GM18951 (cell line): ENCODE measurements around the gene IL6R.
"Not testable (repeated sequence)": the region's sequence is repeated elsewhere in the genome, so short reads cannot be mapped to it uniquely, and the experiment has no call there.

Experiments used
- POLR2A ChIP-seq: IDR thresholded peaks from 4 replicates; pipeline ENCODE4 v1.6.1; 2011; ENCODE audit warnings: mild to moderate bottlenecking; ENCODE audit not compliant: insufficient read length, insufficient read depth; ENCODE audit errors: extremely low read depth
- in situ Hi-C: fragments of 300-500 bp; cut with MboI; formaldehyde crosslinking; loops from one replicate; pipeline ENCODE4 v1.12.0; 2022; ENCODE audit warnings: low sequenced_read_pairs, mixed read lengths, inconsistent platforms; ENCODE audit not compliant: unreplicated experiment

The IL6R gene

DNA sequence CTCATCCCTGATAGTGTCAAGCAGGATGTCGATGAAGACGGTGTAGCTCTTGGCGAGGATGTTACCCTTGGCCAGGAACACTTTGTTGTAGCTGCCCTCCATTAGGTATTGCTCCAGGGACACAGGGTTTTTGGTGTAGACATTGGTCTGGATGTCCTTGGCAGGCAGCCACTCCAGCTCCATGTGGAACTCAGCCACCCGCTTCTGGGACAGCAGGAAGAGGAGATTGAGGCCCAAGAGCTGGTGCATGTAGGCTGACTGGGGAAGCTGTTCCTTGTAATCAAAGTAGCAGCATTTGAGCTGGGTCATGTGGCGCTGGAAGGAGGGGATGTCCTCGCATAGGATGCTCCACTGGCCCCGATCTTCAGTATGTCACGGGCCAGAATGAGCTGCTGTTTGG lies 9.5 kb downstream of the IL6R start:
- no peak for TF ChIP-seq POLR2A
- in situ Hi-C loops, result no loop called here

DNA sequence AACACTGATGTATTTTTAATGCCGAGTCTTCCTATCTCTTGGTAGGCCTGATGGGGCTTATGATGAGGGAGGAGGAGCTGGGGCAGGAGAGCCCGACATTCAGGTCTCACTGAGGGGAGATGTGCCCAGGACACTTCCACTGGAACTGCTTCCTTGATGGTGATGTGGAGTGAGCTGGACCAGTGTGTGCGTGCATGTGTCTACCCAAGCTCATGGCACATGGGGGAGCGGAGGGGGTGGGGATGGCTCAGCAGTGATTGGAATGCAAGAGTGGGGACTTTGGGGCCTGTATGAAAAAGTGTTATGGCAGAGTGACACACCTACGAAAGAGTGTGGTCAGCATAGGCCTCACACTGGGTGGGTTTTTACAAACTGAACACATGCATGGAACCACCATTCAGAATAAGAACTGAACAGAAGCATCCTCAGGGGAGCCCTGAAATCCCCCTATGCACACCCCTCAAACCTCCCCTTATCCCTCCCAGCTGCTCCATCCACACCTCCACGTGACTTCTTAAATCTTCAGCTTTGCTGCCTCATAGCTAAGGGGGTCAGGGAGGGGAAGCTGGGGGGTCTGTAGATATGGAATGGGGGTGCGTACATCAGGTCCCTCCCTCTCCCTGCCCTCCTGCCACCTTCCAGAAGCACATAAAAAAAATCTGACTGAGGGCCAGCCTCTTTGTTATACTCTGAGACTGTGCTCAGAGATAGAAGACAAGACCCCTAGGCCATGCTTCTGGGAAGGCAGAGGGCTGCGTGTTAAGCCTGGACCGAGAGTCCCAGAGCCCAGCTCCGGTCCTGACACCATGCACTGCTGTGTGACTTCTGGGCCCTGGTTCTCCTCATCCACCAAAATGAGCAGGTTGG lies 11.6 kb downstream of the IL6R start:
- in situ Hi-C loops, result no loop called here
- TF ChIP-seq POLR2A, result no peak

DNA sequence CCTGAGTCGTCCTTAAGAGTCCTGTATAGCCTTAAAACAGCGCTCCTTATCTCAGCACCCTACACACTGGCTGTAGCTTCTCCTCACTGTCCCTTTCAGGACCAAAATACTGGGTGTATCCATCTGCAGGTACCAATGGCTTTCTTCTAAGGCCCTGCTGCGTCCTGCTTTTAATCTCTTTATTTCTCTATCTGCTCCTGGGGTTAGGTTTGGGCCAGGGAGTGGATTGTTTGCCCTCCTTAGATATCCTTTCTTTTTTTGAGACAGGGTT lies 12.1 kb downstream of the IL6R start:
- no peak for TF ChIP-seq POLR2A
- in situ Hi-C loops, result no loop called here

DNA sequence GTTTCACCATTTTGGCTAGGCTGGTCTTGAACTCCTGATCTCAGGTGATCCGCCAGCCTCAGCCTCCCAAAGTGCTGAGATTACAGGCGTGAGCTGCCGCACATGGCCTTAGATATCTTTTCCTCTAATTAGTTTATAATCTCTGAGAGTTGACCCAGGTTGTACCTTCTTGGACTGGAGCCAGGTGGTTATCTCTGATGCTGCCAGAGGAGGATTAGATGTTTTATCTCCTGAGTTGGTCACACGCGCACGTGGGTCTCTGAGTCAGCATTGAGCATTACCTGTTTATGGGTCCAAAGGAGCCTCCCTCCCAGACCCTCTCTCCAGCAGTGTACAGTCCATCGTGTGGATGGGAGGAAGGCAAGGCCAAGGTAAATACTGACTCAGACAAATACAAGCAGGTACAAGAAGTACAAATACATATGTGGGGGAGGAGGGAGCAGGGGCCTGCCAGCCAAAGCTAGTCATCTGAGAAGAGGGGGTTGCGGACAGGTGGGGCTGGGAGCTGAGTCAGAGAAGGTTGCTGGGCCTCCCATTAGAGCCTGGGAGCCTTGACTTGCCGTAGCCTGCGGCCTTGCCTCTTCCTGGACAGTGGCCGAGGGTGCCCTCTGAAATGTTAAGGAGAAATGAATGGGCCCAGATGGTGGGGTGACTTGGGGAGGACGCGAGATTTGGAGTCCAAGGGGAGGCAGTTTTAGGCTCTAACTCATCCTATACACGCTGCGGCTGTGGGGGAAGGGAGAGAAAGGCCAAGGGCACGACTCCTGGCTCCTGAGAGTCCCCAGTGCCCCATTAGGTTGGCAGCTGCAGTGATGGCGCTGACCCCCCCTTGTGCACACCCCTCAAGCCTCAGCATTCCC lies 13.1 kb downstream of the IL6R start:
- no peak for TF ChIP-seq POLR2A
- in situ Hi-C loops, result no loop called here

DNA sequence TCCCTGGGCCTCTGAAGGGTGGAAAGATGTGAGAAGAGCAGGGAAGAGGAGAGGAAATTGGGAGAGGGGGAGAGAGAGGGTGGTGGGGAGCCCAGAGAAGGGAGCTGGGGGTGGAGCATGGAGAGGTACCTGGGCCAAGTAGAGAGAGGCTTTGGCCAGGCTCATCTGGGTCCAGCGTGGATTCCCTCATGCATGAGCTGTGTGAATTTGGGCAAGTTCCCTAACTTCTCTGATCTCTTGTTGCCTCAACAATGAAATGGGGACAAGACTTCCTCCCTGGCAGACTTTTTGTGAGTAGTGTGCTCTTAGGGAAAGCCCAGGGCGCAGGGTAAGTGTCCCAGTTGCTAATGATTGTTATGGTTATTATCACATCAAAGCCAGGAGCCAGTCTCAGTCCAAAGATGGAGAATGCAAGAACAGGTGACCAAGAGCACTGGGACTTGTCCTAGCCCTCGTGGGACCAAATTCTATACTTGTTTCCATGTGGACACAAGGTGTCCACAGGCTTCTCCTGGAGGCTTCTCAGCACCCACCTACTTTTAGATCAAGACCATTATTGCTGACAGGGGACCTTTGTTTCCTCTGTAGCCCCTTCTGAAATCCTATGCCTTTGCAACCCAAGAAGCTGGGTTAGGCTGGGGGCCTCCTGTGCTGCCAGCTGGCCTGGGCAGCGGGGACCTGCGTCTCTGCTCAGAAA lies 13.9 kb downstream of the IL6R start:
- TF ChIP-seq POLR2A, result no peak
- in situ Hi-C loops, result no loop called here

DNA sequence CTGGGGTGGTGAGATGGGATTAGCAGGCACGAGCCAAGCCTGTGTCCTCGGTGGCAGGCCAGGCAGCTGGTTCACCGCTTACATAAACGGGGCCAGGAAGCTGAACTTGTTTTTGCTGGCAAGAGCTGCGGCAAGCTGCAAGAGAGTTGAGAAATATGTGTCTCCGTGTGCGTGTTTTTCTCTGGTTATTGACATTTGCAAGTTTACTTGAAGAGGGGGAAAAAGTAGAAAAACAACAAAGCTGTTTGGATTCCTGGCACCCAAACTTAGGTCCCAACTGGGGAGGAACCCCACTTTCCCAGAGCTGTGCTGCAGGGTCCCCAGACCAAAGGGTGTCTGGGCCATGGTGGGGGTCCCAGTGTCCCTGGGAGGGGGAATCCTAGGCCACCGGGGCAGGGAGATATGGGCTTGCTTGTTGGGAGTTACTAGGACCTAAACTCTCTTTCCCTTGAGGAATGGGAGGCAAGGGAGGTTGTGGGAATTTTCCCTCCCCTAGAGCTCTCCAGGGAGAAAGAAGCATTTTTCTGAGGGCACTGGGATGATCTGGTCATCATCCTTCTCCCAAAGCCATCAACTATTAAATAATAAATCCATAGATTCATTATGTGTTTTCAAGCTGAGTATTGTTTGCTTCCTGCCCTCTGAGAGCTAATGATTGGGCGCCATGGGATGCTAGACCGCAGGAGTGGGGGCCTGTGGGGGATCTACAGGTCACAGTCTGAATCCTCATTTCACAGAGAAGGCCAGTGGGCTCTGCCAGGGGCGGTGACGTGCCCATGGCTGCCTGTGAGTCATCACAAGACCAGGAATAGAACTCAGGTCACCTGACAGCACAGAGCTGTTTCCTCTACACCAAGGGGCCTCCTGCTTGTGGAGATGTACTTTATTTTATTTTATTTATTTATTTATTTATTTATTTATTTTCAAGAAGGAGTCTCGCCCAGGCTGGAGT lies 14.8 kb downstream of the IL6R start:
- in situ Hi-C loops, result no loop called here
- TF ChIP-seq POLR2A, result no peak

DNA sequence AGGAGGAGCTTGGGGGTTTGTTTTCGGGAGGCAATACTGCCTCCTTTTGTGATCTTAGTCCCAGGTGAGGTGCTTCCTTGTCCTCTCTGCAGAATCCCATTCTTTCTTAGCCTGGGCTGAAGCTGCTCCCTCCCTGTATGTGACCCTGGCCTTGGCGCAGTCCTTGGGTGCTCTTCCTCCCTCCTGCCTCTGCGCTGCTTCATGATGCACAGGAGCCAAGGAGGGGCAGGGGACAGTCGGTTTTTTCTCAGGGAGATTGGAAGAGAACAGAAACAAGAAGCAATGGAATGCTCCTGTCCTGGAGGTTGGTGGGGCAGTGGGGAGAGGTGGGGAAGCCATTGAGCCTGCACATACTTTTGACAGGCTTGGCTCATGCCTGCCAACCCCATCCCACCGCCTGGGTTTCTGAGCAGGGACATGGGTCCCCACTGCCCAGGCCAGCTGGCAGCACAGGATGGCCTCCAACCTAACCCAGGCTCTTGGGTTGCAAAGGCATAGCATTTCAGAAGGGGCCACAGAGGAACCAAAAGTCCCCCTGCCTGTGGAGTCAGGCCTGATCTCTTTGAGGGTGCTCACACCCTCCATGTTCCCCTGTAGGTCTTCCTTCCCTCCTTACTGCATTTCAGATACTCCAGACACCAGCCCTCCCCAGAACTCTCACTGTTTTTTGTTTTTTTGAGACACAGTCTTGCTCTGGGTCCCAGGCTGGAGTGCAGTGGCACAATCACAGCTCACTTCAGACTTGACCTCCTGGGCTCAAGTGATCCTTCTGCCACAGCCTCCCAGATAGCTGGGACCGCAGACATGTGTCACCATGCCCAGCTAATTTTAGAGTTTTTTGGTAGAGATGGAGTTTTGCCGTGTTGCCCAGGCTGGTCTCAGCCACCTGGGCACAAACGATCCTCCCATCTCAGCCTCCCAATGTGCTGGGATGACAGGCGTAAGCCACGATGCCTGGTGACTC lies 16.1 kb downstream of the IL6R start:
- TF ChIP-seq POLR2A, result no peak
- in situ Hi-C loops, result no loop called here

DNA sequence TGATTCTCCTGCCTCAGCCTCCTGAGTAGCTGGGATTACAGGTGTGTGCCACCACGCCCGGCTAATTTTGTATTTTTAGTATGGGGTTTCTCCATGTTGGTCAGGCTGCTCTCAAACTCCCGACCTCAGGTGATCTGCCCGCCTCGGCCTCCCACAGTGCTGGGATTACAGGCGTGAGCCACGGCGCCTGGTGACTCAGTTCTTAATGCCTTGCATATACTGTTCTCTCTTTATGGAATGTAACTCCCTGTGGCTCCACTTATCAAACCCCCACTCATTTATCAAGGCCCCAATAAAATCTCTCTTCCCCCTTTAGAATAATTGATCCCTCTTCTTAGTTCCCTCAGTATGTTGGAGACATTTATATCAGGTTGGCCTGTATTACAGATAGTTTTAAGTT lies 16.9 kb downstream of the IL6R start:
- in situ Hi-C loops, result not testable (repeated sequence)

DNA sequence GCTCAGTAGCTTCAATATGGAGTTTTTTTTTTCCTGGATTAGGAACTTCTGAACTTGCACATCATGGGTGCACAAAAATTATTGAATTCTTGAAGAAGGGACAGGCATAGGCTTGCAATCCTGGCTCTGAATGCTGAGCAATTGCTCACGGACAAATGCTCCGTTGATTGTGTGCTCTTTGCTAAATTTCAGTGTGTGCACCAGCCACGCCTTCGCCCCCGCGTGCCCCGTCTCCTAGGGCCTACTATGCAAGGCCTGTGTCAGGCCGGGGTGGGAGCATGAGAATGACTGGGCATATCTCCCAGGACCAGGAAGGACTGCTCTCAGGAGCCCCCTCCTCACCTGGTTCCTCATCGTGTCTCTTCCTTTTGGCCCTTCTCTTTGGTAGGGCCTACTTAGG lies 17.4 kb downstream of the IL6R start:
- in situ Hi-C loops, result no loop called here
- TF ChIP-seq POLR2A, result no peak

DNA sequence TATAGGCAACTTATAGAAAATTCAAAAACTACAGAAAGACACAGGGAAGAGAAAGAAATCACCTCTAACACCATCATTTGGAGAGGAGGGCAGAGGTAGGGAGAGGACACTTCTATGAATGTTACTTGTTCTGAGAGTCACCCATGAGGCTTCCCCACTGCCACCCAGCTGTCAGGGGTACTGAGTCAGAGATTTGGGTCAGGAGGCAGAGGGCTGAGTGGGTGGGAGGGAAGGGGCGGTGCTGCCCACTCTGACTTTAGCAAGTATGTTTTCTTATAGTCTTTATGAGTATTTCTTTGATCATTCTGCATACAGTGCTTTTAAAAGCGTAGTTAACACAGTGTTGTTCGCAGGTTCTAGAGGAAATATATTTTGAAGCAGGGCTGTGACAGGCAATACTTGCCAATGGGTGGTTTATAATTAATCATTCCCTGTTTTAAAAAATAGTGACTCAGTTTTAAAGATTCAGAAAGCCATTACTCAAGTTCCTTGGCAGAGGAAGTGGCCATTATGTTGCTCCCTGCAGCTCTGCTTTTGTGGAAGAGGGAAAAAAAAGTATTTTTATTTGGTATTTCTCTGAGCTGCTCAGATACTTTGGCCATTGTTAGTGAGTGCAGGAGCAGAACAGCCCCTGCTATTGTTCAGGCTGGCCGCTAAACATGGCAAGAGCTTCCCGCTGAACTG lies 18.3 kb downstream of the IL6R start:
- TF ChIP-seq POLR2A, result no peak
- in situ Hi-C loops, result no loop called here

DNA sequence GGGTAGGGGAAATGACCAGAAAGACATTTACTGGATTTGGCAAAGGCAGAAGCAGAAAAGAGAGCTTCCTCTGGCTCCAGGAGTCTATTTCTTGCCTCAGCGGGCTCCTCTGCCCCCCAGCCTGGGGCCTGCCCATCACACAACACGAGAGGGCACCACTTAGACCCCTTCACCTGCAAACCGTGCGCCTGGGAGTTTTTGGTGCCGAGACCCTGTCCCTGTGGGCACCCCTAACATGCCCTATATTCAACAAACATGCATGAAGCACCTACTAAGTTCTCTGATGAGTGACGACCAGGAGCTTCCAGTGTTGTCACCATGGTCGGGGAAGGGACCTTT lies 18.8 kb downstream of the IL6R start:
- in situ Hi-C loops, result no loop called here

More for the DNA sequence above, 18.8 kb downstream of the IL6R start:
- TF ChIP-seq POLR2A, result no peak
